Stimulated activated CD8-positive, alpha-beta memory T cell treated with anti-CD3 and anti-CD28 coated beads, Interleukin-7, amount 100 ng/mL, for 1 hour (primary cell): ENCODE results near the gene ZNF444.

ENCODE experiments used
- DNase-seq, 2 donors: peaks; one replicate each; pipeline ENCODE4 v3.0.0-alpha.2; 2020; ENCODE audit warnings: low read depth in 2 of 2

The ZNF444 gene

GRCh38 chr19:56121180-56122167, 19.6 kb upstream of the ZNF444 start, which contains the start of gene ZNF787:
TSS of gene ZNF787 (minus strand) at chr19:56121295. CDS start at chr19:56103217, 18,078 bp downstream.
- peak; percentile 94 to 95 for DNase-seq

DNA sequence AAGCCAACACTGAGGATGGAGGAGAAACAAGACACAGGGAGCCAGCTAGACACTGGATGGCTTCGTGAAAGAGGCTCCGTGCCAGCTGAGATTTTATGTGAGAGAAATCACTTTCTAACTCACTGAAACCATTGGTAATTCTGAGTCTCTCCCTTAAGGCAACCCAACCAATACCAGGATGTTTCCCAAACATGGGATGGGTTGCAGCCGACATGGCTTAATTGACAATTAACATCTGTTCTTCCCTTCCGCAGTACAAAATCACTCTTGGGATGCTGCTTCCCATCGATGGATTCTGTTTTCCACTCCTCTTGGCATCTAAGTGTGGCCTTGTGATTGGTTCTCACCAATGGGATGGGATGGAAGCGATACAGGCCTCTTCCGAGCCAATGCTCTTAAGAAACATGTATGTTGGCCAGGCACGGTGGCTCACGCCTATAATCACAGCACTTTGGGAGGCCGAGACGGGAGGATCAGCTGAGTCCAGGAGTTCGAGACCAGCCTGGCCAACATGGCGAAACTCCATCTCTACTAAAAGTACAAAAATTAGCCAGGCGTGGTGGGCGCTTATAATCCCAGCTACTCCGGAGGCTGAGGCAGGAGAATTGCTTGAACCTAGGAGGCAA, 17.7 kb upstream of the ZNF444 start:
- DNase-seq, result no peak

DNA sequence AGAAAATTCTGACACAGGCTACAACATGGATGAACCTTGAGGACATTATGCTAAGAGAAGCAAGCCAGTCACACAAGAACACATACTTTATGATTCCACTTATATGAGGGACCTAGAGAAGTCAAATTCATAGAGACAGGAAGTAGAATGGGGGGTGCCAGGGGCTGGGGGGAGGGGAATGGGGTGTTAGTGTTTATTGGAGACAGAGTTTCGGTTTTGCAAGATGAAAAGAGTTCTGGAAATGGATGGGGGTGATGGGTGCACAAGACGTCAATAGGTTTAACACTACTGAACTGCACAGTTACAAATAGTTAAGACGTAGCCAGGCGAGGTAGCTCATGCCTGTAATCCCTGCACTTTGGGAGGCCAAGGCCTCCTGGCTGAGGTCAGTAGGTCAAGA, 16.5 kb upstream of the ZNF444 start:
- DNase-seq, result no peak

- DNase-seq, result no peak
Measured at GRCh38 chr19:56125806-56126590, 15.1 kb upstream of the ZNF444 start.

DNA sequence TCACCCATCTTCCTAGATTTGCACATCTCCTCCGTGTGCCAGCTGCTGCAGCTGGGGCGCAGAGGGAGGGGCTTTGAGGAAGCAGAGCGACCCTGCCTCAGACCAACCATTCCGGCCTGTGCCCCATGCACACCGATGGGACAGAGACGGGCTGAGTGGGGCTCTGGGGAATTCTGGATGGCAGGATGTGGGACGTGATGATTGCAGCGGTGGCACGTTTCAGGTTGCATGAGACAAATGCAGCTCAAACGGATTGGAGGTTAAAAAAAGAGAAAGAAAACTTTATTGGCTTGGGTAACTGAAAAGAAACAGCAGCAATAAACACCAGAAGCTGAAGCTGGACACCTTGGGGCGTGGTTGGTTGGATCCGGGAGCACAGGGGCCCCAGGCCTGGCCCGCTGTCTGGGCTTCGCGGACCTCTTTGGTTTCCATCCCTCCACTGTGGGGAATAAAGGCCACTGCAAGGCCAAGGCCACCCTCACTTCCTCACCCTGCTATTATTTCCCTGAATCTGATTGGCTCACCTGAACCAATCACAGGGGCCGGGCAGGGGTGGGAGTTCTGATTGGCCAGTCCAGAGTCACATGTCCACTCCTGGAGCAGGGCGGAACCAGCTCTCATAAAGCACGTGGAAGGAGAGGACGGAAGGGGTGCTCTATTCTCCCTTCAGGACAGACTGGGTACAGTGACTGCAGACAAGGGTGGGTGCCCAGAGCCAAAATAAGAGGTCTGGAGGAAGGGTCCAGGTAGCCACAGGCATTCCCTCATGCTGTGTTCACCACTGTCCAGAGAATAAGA, 13.9 kb upstream of the ZNF444 start:
- no peak for DNase-seq

DNA sequence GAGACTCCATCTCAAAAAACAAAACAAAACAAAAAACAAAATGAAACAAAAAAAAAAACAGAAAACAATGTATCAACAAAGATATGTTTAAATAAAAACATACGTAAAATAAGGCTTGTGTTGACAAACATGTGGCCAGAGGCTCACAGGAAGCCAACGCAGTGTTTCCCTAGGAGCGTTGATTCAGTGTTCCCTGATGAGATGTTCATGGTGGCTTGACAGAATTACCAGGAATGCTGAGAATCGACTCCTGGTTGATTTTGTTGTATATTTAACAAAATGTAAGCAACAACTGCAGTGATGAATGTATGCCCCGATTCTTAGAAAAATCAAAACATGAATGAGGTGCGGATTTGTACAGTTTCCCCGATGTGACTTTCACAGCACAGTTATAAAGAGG, 11.1 kb upstream of the ZNF444 start:
- DNase-seq, result no peak

DNA sequence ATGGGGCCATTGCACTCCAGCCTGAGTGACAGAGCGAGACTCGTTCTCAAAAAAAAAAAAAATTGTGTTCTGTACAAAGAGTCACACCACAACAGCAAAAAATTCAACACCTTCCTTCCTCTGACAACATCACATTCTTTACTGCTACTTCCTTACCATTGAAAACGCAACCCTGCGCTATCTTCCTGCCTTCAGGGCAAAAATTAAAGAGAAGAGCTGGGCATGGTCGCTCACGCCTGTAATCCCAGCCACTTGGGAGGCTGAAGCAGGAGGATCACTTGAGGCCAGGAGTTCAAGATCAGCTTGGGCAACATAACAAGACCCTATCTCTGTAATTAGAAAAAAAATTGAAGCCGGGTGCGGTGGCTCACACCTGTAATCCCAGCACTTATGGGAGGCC, 9.4 kb upstream of the ZNF444 start:
- no peak for DNase-seq

DNA sequence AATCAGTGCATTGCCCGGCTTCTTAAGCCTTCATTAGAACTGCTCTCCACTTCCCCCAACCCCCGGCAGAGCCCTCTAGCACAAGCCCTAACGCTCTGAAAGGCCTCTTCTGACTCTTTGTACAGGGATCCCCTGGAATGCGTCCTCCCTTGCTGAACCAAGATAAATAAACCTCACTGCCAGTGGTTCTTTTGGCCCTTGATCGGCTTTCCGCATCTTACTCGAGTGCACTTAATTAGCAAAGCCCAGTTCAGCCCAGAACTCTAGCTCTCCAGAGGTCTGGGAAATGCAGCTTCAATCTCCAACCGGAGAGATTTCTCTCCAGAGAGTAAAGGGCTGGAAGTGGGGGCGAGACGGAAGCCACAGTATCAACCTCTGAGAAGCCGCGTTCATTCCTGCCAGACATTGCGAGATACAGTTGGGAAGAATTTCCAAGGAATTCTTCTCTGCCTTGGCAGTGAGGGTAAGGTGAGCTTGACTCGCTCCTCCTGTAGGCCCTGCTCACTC, 8.7 kb upstream of the ZNF444 start:
- DNase-seq, result no peak

- no peak for DNase-seq
Measured at GRCh38 chr19:56133858-56134653, 7.0 kb upstream of the ZNF444 start.

- DNase-seq, result no peak
Measured at GRCh38 chr19:56134654-56134921, 6.5 kb upstream of the ZNF444 start.

GRCh38 chr19:56136362-56136761, 4.7 kb upstream of the ZNF444 start:
- DNase-seq, result no peak

DNA sequence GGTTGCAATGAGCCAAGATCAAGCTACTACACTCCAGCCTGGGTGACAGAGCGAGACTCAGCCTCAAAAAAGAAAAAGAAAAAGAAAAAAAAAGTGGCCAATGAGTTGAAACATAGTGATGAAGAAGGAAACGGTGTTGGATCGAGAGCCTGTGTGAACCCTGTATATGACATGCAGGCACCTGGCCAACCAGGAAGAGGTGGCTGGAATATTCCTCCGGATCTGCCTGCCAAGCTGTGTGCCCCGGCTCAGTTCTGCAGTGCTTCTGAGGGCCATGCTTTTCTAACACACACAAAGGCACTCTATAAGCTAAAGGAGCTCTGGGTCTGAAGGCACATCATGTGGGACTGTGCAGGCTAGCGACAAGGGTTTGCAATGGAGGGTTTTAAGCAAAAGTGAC, 3.7 kb upstream of the ZNF444 start:
- no peak for DNase-seq

- no peak for DNase-seq
Measured at GRCh38 chr19:56138069-56138468, 3.0 kb upstream of the ZNF444 start.

GRCh38 chr19:56139847-56140582, 1.1 kb upstream of the ZNF444 start:
- DNase-seq, result no peak

- DNase-seq, result no peak
Measured at GRCh38 chr19:56141417-56141993, 418 bp downstream of the ZNF444 start.

DNA sequence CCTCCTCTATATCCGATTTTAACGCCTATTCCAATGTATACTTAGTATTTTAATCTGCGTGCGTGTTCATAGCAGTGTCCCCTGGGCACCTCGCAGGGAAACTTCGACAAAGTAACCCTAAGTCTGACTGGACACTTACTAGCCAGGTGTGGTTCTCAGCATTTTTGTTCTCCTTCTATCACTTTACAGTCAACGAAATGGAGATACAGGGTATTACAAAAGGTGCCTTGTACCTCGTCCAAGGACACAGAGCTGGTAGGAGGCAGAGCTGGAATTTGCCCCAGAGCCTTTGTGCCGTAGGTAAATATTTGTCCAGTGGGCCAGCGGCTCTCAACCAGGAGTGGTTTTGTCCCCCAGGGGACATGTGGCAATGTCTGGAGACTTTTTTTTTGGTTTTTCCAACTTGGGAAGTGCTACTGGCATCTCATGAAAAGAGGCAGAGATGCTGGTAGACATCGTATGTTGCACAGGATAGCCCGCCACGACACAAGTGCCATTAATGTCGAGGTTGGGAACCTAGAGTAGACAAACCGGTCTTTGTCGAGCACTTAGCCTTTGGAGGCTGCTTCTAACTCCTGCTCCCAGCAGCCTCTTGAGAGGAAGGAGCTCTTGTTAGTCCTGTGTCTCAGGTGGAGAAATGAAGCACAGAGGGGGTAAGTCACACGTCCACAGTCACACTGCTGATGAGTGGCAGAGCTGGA, 1.1 kb downstream of the ZNF444 start:
- DNase-seq, result no peak

- no peak for DNase-seq
Measured at GRCh38 chr19:56142897-56143434, 1.9 kb downstream of the ZNF444 start.

GRCh38 chr19:56144376-56144775, 3.3 kb downstream of the ZNF444 start:
- no peak for DNase-seq

DNA sequence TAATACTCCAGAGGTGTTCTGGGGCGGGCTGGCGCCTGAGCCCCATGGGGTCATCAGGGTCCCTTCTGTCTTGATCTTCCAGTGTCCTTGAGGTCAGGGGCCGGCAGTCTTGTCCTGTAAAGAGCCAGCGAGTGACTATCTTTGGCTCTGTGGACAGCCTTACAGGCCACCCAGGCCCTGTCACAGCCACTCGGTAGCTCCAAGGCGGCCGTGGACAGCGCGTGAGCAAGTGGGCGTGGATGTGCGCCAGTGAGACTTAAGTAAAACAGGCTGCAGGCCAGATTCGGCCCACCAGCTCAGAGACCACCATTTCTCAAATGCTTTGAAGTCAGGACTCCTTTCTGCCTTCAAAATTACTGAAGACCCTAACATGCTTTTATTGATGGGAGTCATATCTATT, 3.7 kb downstream of the ZNF444 start:
- no peak for DNase-seq
